HG03442 (cell line): Measurements from ENCODE around the gene OR2B2.

Experiments
- ATAC-seq: cut with Tn5 transposase; IDR thresholded peaks from one replicate; pipeline ENCODE4 v1.9.1; 2021; ENCODE audit warnings: mild to moderate bottlenecking, moderate library complexity; ENCODE audit not compliant: unreplicated experiment

The OR2B2 gene

GRCh38 chr6:27893836-27894807 is 18.1 kb downstream of the OR2B2 start:
- ATAC-seq = no peak

GRCh38 chr6:27893059-27893835 is 18.9 kb downstream of the OR2B2 start:
- ATAC-seq = peak; percentile 54

GRCh38 chr6:27892649-27893058 is 19.5 kb downstream of the OR2B2 start:
- ATAC-seq = no peak

GRCh38 chr6:27891320-27891875 is 20.8 kb downstream of the OR2B2 start:
- no peak for ATAC-seq

- ATAC-seq = peak; percentile 42
Measured at GRCh38 chr6:27890445-27891319, 21.5 kb downstream of the OR2B2 start.

- ATAC-seq = no peak
Measured at GRCh38 chr6:27889628-27890444, 22.4 kb downstream of the OR2B2 start.

- no peak for ATAC-seq
Measured at GRCh38 chr6:27889275-27889627, 22.9 kb downstream of the OR2B2 start.

- no peak for ATAC-seq
Measured at GRCh38 chr6:27888566-27888965, 23.6 kb downstream of the OR2B2 start.

- no peak for ATAC-seq
Measured at GRCh38 chr6:27886073-27886472, 26.1 kb downstream of the OR2B2 start.

GRCh38 chr6:27883136-27883535 is 29.1 kb downstream of the OR2B2 start:
- ATAC-seq = no peak

GRCh38 chr6:27882624-27883023 is 29.6 kb downstream of the OR2B2 start:
- no peak for ATAC-seq

GRCh38 chr6:27879837-27880236 is 32.4 kb downstream of the OR2B2 start:
- ATAC-seq = no peak

- ATAC-seq = no peak
Measured at GRCh38 chr6:27874016-27874415, 38.2 kb downstream of the OR2B2 start.

- ATAC-seq = peak; percentile 35
Measured at GRCh38 chr6:27873021-27873940, 38.9 kb downstream of the OR2B2 start.

- peak; percentile 8 for ATAC-seq
Measured at GRCh38 chr6:27872642-27873020, 39.6 kb downstream of the OR2B2 start.

GRCh38 chr6:27871924-27872638 is 40.1 kb downstream of the OR2B2 start:
- ATAC-seq = peak; percentile 58

- no peak for ATAC-seq
Measured at GRCh38 chr6:27870291-27870870, 41.8 kb downstream of the OR2B2 start.

- ATAC-seq = no peak
Measured at GRCh38 chr6:27868311-27868710, 43.9 kb downstream of the OR2B2 start.
